GM10266 (cell line): ENCODE data around the gene GSE1.

Experiments used
- DNase-seq: peaks from one replicate; pipeline ENCODE4 v3.0.0; 2012; ENCODE audit errors: extremely low spot score
- CTCF ChIP-seq: IDR thresholded peaks from 2 replicates; pipeline ENCODE4 v1.5.1; 2012; ENCODE audit warnings: mild to moderate bottlenecking, low read depth; ENCODE audit not compliant: control insufficient read depth, insufficient read depth; ENCODE audit errors: missing control alignments

GSE1 gene

GRCh38 chr16:85643631-85644030 is 30.5 kb downstream of the GSE1 start:
- no peak for DNase-seq
- no peak for TF ChIP-seq CTCF

GRCh38 chr16:85644093-85644712 is 31.1 kb downstream of the GSE1 start:
- no peak for DNase-seq
- no peak for TF ChIP-seq CTCF

- no peak for TF ChIP-seq CTCF
- DNase-seq, result no peak
Observed at GRCh38 chr16:85645021-85645589, 32.0 kb downstream of the GSE1 start.

- no peak for DNase-seq
- TF ChIP-seq CTCF, result no peak
Observed at GRCh38 chr16:85646358-85646907, 33.3 kb downstream of the GSE1 start.

- no peak for TF ChIP-seq CTCF
- no peak for DNase-seq
Observed at GRCh38 chr16:85646976-85647375, 33.9 kb downstream of the GSE1 start.

GRCh38 chr16:85648070-85648714 is 35.1 kb downstream of the GSE1 start:
- DNase-seq, result no peak
- no peak for TF ChIP-seq CTCF

- no peak for TF ChIP-seq CTCF
Observed at GRCh38 chr16:85648805-85649204, 35.7 kb downstream of the GSE1 start.

More at GRCh38 chr16:85648805-85649204, 35.7 kb downstream of the GSE1 start:
- no peak for DNase-seq
